WERI-Rb-1 (cell line): ENCODE results near the gene LHFPL2.

Experiments used
- DNase-seq: peaks from one replicate; pipeline ENCODE4 v3.0.0-alpha.2; 2020
- H3K27ac ChIP-seq: fragments of 250-450 bp; sonication (Bioruptor Pico); 2 replicates; pipeline ENCODE4 v1.5.1; 2020; ENCODE audit warnings: mild to moderate bottlenecking, moderate library complexity
- H3K27me3 ChIP-seq: fragments of 250-450 bp; sonication (Bioruptor Pico); 2 replicates; pipeline ENCODE4 v1.5.1; 2021; ENCODE audit warnings: mild to moderate bottlenecking, low read depth, moderate library complexity; ENCODE audit not compliant: insufficient read depth, severe bottlenecking
- H3K36me3 ChIP-seq: fragments of 250-450 bp; sonication (Bioruptor Pico); 2 replicates; pipeline ENCODE4 v1.5.1; 2020; ENCODE audit warnings: mild to moderate bottlenecking, moderate library complexity
- H3K4me3 ChIP-seq: 2 replicates; pipeline ENCODE4 v1.5.1; 2011; ENCODE audit warnings: low read depth, mild to moderate bottlenecking, control low read depth, low read length
- H3K9me3 ChIP-seq: fragments of 250-450 bp; sonication (Bioruptor Pico); 2 replicates; pipeline ENCODE4 v1.5.1; 2021; ENCODE audit warnings: mild to moderate bottlenecking, moderate library complexity; ENCODE audit not compliant: severe bottlenecking
- TF ChIP-seq, protein P1 (sequence below): IDR thresholded peaks from 2 replicates; pipeline ENCODE4 v1.5.1; 2011; ENCODE audit warnings: low read depth, mild to moderate bottlenecking, control low read depth, inconsistent platforms, low read length

The LHFPL2 gene

DNA sequence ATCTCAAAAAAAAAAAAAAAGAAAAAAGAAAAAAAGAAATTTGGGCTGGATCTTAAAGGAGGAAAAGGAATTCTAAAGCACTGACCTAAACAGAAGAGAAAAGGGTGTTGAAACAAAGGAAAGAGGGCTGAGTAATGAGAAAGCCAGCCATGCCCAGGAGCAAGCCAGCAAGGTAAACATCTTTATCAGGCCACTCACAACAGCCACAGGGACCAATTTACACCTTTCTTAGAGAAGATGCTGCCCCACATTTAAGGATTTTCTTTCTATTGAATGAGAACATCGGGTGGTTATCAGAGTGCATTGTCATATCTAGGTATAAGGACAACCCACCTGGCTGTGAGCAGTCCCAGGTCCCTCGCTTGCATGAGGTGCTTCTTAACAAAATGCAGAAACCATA is 16.6 kb downstream of the LHFPL2 start:
- TF ChIP-seq, protein P1, sequence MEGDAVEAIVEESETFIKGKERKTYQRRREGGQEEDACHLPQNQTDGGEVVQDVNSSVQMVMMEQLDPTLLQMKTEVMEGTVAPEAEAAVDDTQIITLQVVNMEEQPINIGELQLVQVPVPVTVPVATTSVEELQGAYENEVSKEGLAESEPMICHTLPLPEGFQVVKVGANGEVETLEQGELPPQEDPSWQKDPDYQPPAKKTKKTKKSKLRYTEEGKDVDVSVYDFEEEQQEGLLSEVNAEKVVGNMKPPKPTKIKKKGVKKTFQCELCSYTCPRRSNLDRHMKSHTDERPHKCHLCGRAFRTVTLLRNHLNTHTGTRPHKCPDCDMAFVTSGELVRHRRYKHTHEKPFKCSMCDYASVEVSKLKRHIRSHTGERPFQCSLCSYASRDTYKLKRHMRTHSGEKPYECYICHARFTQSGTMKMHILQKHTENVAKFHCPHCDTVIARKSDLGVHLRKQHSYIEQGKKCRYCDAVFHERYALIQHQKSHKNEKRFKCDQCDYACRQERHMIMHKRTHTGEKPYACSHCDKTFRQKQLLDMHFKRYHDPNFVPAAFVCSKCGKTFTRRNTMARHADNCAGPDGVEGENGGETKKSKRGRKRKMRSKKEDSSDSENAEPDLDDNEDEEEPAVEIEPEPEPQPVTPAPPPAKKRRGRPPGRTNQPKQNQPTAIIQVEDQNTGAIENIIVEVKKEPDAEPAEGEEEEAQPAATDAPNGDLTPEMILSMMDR, result no peak
- Histone ChIP-seq H3K36me3 (peaks cover 26% of the 10 kb centered on the region), H3K27me3 (no peaks in the 10 kb centered on the region), H3K27ac (no peak overlapping the region), H3K4me3 (no peak overlapping the region), H3K9me3 (no peaks in the 10 kb centered on the region)
- DNase-seq, result no peak

DNA sequence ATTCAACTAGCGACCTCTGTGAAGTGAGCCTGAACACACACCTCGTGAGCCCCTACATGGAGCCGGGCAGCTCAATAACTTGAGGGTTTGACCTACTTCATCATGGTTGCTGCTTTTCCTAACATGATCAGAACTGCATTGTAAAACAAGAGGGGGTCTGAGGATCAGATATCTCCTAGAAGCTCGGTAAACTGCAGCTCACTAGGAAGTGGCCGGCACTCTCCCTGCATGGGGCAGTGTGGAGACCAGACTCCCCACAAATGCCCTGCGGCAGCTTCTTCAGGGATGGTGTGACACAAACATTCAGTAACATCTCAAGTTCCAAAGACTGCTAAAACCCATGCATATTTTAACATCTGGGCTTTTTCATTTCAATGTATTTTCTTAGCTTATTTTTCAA is 18.5 kb downstream of the LHFPL2 start:
- TF ChIP-seq, protein P1, result no peak
- Histone ChIP-seq H3K9me3 (no peaks in the 10 kb centered on the region), H3K27me3 (no peaks in the 10 kb centered on the region), H3K27ac (no peak overlapping the region), H3K4me3 (no peak overlapping the region), H3K36me3 (peaks cover 36% of the 10 kb centered on the region)
- no peak for DNase-seq

DNA sequence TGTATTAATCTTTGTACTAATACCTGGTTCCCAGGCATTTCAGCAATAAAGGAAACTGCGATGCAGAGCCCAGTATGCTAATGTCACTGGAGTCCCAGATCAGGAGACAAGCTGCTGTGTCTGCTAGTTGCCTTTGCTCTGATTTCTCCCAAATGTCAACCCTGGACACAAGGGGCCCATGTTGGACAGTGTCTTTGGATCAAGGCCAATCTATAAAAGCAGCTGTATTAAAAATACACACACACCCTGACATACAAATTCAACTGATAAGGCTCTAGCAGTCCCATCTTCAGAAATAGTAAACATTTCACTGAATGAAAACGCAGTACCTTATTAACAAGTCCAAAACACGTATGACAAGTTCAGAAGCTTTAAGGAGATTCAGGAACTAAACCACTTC is 18.9 kb downstream of the LHFPL2 start:
- Histone ChIP-seq H3K27me3 (no peaks in the 10 kb centered on the region), H3K27ac (no peak overlapping the region), H3K9me3 (no peaks in the 10 kb centered on the region), H3K4me3 (no peak overlapping the region), H3K36me3 (peaks cover 36% of the 10 kb centered on the region)
- DNase-seq, result no peak
- TF ChIP-seq, protein P1, result no peak

DNA sequence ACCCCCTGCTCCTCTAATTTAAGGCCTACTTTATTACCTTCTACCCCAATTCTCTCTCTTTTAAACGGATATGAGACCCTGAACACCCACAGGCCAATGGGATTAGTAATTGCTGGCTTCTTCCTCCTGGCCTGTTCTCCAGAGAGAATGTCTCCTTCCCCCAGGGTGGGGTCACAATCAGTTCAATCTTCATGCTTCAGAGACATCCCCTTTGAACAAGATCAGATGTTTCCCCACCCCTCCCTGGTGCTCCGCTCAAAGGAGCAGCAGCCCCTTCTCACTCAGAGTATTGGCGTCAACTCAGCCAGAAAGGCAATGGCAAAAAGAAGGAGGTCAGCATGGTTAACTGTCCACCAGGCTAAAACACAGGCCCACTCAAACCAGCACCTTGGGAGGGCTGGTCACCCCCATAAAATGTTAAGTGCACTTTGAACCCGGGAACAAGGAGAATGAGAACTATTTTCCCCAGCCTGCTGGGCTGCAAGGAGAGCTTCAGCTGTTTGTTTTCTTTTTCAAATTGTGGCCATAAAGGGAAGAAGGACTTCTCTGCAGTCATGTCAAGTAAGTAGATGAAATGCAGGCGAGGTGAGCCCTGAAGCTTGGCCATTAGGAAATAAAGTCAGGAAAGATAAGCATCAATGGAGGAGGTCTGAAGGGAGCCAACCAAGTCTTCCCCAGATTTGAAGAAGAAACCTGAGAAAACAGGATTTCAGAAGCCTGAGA is 20.1 kb downstream of the LHFPL2 start:
- Histone ChIP-seq H3K4me3 (no peak overlapping the region), H3K27ac (peak overlapping the region; percentile 31; the same call in 1 of the 2 replicates), H3K36me3 (peaks cover 36% of the 10 kb centered on the region), H3K27me3 (no peaks in the 10 kb centered on the region), H3K9me3 (no peaks in the 10 kb centered on the region)
- no peak for DNase-seq
- TF ChIP-seq, protein P1, result no peak

DNA sequence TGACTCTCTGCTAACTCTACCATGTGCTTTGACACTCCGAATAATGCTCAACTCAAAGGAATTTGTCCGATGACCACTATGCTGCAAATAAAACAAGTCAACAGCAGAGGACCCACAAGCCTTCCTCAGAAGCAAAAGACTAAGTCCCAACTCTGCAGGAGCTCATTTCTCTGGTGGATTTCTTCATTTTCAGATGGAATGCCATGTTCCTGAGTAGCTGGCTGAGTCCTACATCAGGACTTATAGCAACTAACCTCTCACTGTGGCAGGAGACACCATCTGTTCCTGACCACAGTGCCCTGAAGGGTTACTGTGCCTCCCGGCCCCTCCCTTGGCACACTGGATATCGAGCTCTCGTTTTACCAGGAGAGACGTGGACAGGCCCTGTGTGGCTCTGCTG is 20.8 kb downstream of the LHFPL2 start:
- DNase-seq, result peak; percentile 29
- Histone ChIP-seq H3K9me3 (no peaks in the 10 kb centered on the region), H3K36me3 (peaks cover 36% of the 10 kb centered on the region), H3K4me3 (no peak overlapping the region), H3K27ac (peak overlapping the region; percentile 31; the same call in 1 of the 2 replicates), H3K27me3 (no peaks in the 10 kb centered on the region)
- TF ChIP-seq, protein P1, result no peak

DNA sequence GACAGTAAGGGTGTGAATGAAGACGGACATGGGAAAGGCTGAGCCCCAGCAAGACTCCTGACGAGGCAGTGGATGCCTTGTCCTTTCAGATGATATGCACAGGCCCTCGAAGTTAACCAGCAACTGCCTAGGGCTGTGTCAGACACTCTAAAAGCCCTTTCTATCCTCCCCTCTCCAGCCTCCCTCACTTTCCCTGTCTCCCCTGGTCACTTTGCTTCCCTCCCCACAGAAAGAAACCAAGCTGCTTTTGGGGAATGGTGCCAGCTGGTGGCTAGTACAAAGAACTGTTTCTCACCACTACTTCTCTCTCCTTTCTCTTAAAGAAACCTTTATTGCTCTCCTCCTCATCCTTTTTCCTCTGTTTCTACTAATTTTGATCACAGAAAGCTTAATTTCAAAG is 21.4 kb downstream of the LHFPL2 start:
- H3K36me3 ChIP-seq, result peaks cover 34% of the 10 kb centered on the region
- no peaks in the 10 kb centered on the region for H3K27me3 ChIP-seq
- TF ChIP-seq, protein P1, result peak; percentile 83
- no peaks in the 10 kb centered on the region for H3K9me3 ChIP-seq
- H3K27ac ChIP-seq, result 0 out of 2 replicates have a peak overlapping the region, but pooled peaks have one; percentile 31
- H3K4me3 ChIP-seq, result no peak overlapping the region
- peak; percentile 54 for DNase-seq
